H9 (cell line): ENCODE results near the gene MR1. TPM values are rescaled to one million over a fixed set of nuclear protein-coding genes. Genes with fewer than 3 reads are reported as not detected.

Experiments
- DNase-seq: peaks from one replicate; pipeline ENCODE4 v3.0.0-alpha.2; 2017
- H2AFZ ChIP-seq: one replicate; pipeline ENCODE4 v1.6.1; 2013; ENCODE audit warnings: mild to moderate bottlenecking, low read length, control low read depth, moderate library complexity
- H2AK5ac ChIP-seq: 2 replicates; pipeline ENCODE4 v1.6.1; 2013; ENCODE audit warnings: low read length, control low read depth, mixed read lengths; ENCODE audit not compliant: insufficient read length
- H2BK120ac ChIP-seq: one replicate; pipeline ENCODE4 v1.6.1; 2013; ENCODE audit warnings: low read depth, mild to moderate bottlenecking, low read length, control low read depth, inconsistent platforms; ENCODE audit not compliant: poor library complexity, severe bottlenecking
- H2BK12ac ChIP-seq: 2 replicates; pipeline ENCODE4 v1.6.1; 2013; ENCODE audit warnings: low read length, control low read depth, mixed read lengths, low read depth; ENCODE audit not compliant: insufficient read length
- H2BK15ac ChIP-seq: 2 replicates; pipeline ENCODE4 v1.6.1; 2013; ENCODE audit warnings: low read depth, low read length, control low read depth
- H2BK20ac ChIP-seq: one replicate; pipeline ENCODE4 v1.6.1; 2013; ENCODE audit warnings: low read depth, mild to moderate bottlenecking, low read length, control low read depth, inconsistent platforms; ENCODE audit not compliant: poor library complexity, severe bottlenecking
- H2BK5ac ChIP-seq: 2 replicates; pipeline ENCODE4 v1.6.1; 2013; ENCODE audit warnings: low read length, control low read depth, mixed read lengths; ENCODE audit not compliant: insufficient read length
- H3K14ac ChIP-seq: 2 replicates; pipeline ENCODE4 v1.6.1; 2013; ENCODE audit warnings: low read length, control low read depth; ENCODE audit not compliant: insufficient read depth
- H3K18ac ChIP-seq: 2 replicates; pipeline ENCODE4 v1.6.1; 2013; ENCODE audit warnings: low read depth, mild to moderate bottlenecking, mixed read lengths, low read length, control low read depth; ENCODE audit not compliant: insufficient read length
- H3K23ac ChIP-seq: 2 replicates; pipeline ENCODE4 v1.6.1; 2013; ENCODE audit warnings: low read length, control low read depth, mixed read lengths, low read depth; ENCODE audit not compliant: insufficient read length
- H3K23me2 ChIP-seq: 2 replicates; pipeline ENCODE4 v1.6.1; 2013; ENCODE audit warnings: low read depth, mild to moderate bottlenecking, mixed read lengths, low read length, control low read depth; ENCODE audit not compliant: insufficient read length, poor library complexity, severe bottlenecking
- H3K27ac ChIP-seq: 2 replicates; pipeline ENCODE4 v1.5.1; 2013; ENCODE audit warnings: low read length, control low read depth, mixed read lengths, low read depth; ENCODE audit not compliant: insufficient read length
- H3K27me3 ChIP-seq: 2 replicates; pipeline ENCODE4 v1.6.1; 2013; ENCODE audit warnings: low read length, control low read depth, inconsistent platforms; ENCODE audit not compliant: insufficient read depth
- H3K4ac ChIP-seq: 2 replicates; pipeline ENCODE4 v1.6.1; 2013; ENCODE audit warnings: low read depth, mild to moderate bottlenecking, control low read depth, inconsistent platforms, low read length, moderate library complexity
- H3K4me1 ChIP-seq: 2 replicates; pipeline ENCODE4 v1.6.1; 2013; ENCODE audit warnings: low read length, control low read depth, inconsistent platforms; ENCODE audit not compliant: insufficient read depth
- H3K4me2 ChIP-seq: 2 replicates; pipeline ENCODE4 v1.6.1; 2013; ENCODE audit warnings: low read length, control low read depth, mixed read lengths; ENCODE audit not compliant: insufficient read length, insufficient read depth
- H3K56ac ChIP-seq: 2 replicates; pipeline ENCODE4 v1.6.1; 2013; ENCODE audit warnings: low read depth, mild to moderate bottlenecking, mixed read lengths, low read length, control low read depth; ENCODE audit not compliant: insufficient read length
- H3K79me1 ChIP-seq: 2 replicates; pipeline ENCODE4 v1.6.1; 2013; ENCODE audit warnings: low read depth, mild to moderate bottlenecking, moderate library complexity, low read length, control low read depth, inconsistent platforms; ENCODE audit not compliant: insufficient read depth, poor library complexity, severe bottlenecking
- H3K79me2 ChIP-seq: 2 replicates; pipeline ENCODE4 v1.6.1; 2013; ENCODE audit warnings: low read length, control low read depth, inconsistent platforms; ENCODE audit not compliant: insufficient read depth
- H3K9ac ChIP-seq: 2 replicates; pipeline ENCODE4 v1.6.1; 2013; ENCODE audit warnings: low read length, control low read depth, mixed read lengths; ENCODE audit not compliant: insufficient read length; ENCODE audit errors: extremely low read depth
- H3K9me3 ChIP-seq: one replicate; pipeline ENCODE4 v1.6.1; 2013; ENCODE audit warnings: low read depth, low read length, inconsistent platforms; ENCODE audit not compliant: control insufficient read depth
- H3T11ph ChIP-seq: one replicate; pipeline ENCODE4 v1.6.1; 2013; ENCODE audit warnings: mild to moderate bottlenecking, low read length, control low read depth, inconsistent platforms
- H4K20me1 ChIP-seq: one replicate; pipeline ENCODE4 v1.6.1; 2013; ENCODE audit not compliant: control insufficient read depth, insufficient read length, insufficient read depth
- H4K5ac ChIP-seq: 2 replicates; pipeline ENCODE4 v1.6.1; 2013; ENCODE audit warnings: low read depth, mild to moderate bottlenecking, mixed read lengths, low read length, control low read depth; ENCODE audit not compliant: insufficient read length
- H4K8ac ChIP-seq: replicated peaks from 2 replicates; pipeline ENCODE4 v1.6.1; 2013; ENCODE audit warnings: low read length, control low read depth, mixed read lengths, low read depth; ENCODE audit not compliant: insufficient read length
- H4K91ac ChIP-seq: 2 replicates; pipeline ENCODE4 v1.6.1; 2013; ENCODE audit warnings: low read depth, mild to moderate bottlenecking, moderate library complexity, mixed read lengths, low read length, control low read depth; ENCODE audit not compliant: insufficient read length
- H3K27ac Mint-ChIP-seq, 3 experiments: 2 replicates in 2 of 3; 3 replicates in 1 of 3; pipeline ENCODE4 v1.8.0; 2020 to 2021; ENCODE audit warnings: mixed read lengths in 3 of 3, mild to moderate bottlenecking in 1 of 3, moderate library complexity in 1 of 3
- H3K27me3 Mint-ChIP-seq: 2 replicates; pipeline ENCODE4 v1.8.0; 2021; ENCODE audit warnings: low read depth, mild to moderate bottlenecking, moderate library complexity, mixed read lengths
- H3K36me3 Mint-ChIP-seq, 3 experiments: 2 replicates in 2 of 3; 3 replicates in 1 of 3; pipeline ENCODE4 v1.8.0; 2020 to 2021; ENCODE audit warnings: low read depth in 3 of 3, mixed read lengths in 3 of 3; ENCODE audit not compliant: insufficient read depth in 1 of 3
- H3K4me1 Mint-ChIP-seq, 2 experiments: 2 replicates each; pipeline ENCODE4 v1.8.0; 2020; ENCODE audit warnings: mixed read lengths in 2 of 2
- H3K4me3 Mint-ChIP-seq, 2 experiments: 2 replicates in 1 of 2; 3 replicates in 1 of 2; pipeline ENCODE4 v1.8.0; 2020 to 2021; ENCODE audit warnings: mild to moderate bottlenecking in 2 of 2, mixed read lengths in 2 of 2, moderate library complexity in 1 of 2
- H3K9me3 Mint-ChIP-seq, 2 experiments: 2 replicates in 1 of 2; 3 replicates in 1 of 2; pipeline ENCODE4 v1.8.0; 2020; ENCODE audit warnings: mild to moderate bottlenecking in 2 of 2, mixed read lengths in 2 of 2, moderate library complexity in 1 of 2
- CTCF ChIP-seq: fragments of 200-600 bp; sonication (generic); conservative IDR thresholded peaks from 3 replicates; pipeline ENCODE4 v1.8.0; 2021; ENCODE audit warnings: antibody characterized with exemption, mild to moderate bottlenecking
- WGBS: extraction: QIAGEN DNeasy Blood & Tissue Kit; methylation state at CpG from one replicate; pipeline ENCODE4 v1.1.7; 2013; ENCODE audit warnings: missing lambda C conversion rate, low lambda C conversion rate, mixed read lengths; ENCODE audit not compliant: insufficient read length; ENCODE audit errors: extremely low coverage; 5-methylcytosine and 5-hydroxymethylcytosine counted together
- total RNA-seq: library from RNA; stranded (reverse); gene quantifications from 2 replicates; pipeline ENCODE4 v1.2.1, GENCODE V29; 2021

Gene MR1
- total RNA-seq, 1 experiment from 2014 or later: 0.02 TPM

GRCh38 chr1:181103399-181103798 is 69.6 kb downstream of the MR1 start:
- no peak overlapping the region for H3K27ac Mint-ChIP-seq
- H3K9me3 Mint-ChIP-seq: peaks cover 0 to 4% of the 10 kb centered on the region in 2 experiments; a peak in 2 of 5 replicates
- Histone ChIP-seq H3K4me1 (peaks cover 15% of the 10 kb centered on the region; the same call in 1 of the 2 replicates), H4K91ac (no peak overlapping the region), H2AFZ (no peak overlapping the region), H3K27me3 (peaks cover 21% of the 10 kb centered on the region; the same call in 1 of the 2 replicates), H3K18ac (no peak overlapping the region), H3K79me1 (no peaks in the 10 kb centered on the region), H3K23me2 (peaks cover 9% of the 10 kb centered on the region), H3T11ph (no peak overlapping the region), H4K8ac (no peak overlapping the region), H3K9me3 (no peaks in the 10 kb centered on the region), H3K14ac (no peak overlapping the region), H3K9ac (no peak overlapping the region), H3K4ac (no peak overlapping the region), H2BK20ac (no peak overlapping the region), H3K79me2 (no peaks in the 10 kb centered on the region), H4K20me1 (no peaks in the 10 kb centered on the region), H2BK15ac (no peak overlapping the region), H2BK120ac (no peak overlapping the region), H2BK12ac (no peak overlapping the region), H4K5ac (no peak overlapping the region), H2AK5ac (no peak overlapping the region), H3K4me2 (no peak overlapping the region), H3K56ac (no peak overlapping the region), H3K23ac (no peak overlapping the region), H3K27ac (no peak overlapping the region), H2BK5ac (no peak overlapping the region)
- no peak for TF ChIP-seq CTCF
- peaks cover 66% of the 10 kb centered on the region for H3K27me3 Mint-ChIP-seq
- WGBS: no CpG with 5 or more reads among the region's 7 CpGs
- peaks cover 79 to 80% of the 10 kb centered on the region in 2 experiments for H3K4me1 Mint-ChIP-seq
- H3K36me3 Mint-ChIP-seq: no peaks in the 10 kb centered on the region; a peak in 2 of 7 replicates
- no peak for DNase-seq
- no peak overlapping the region; a peak in 1 of 5 replicates for H3K4me3 Mint-ChIP-seq
